GM19438 (cell line): ENCODE measurements around the gene HNF4A.
"Not testable (repeated sequence)": the region's sequence is repeated elsewhere in the genome, so short reads cannot be mapped to it uniquely, and the experiment has no call there.

Source experiments
- ATAC-seq: cut with Tn5 transposase; IDR thresholded peaks from one replicate; pipeline ENCODE4 v1.9.1; 2021; ENCODE audit warnings: low read depth; ENCODE audit not compliant: unreplicated experiment

The HNF4A gene

DNA sequence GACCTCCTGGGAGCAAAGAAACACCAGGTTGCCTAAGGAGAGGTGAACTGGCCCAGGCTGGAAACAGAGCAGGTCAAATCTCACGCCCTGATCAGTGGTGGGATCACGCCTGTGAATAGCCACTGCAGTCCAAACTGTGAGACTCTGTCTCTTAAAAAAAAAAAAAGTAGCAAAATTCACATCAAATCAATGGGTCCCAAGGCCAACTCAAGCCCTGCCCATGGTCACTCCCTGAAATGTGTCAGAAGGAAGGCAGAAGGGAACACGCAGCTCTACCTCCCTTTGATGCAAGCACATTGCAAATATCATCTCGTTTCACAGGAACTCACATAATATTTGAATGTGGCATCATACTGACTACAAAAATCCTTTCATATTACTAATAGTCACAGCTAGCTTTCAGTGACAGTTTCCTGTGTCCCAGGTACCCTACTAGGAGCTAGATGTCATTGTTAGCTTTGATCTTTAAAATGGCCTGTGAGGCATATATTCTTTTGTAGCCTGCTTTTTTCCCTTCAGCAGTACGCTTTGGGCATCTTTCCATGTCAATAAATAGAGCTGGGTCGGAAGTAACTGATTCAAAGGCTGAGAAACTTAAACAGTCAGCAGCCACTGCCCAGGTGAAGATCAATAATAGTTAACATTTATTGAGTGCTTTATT is 105.8 kb downstream of the HNF4A start:
- ATAC-seq = no peak

DNA sequence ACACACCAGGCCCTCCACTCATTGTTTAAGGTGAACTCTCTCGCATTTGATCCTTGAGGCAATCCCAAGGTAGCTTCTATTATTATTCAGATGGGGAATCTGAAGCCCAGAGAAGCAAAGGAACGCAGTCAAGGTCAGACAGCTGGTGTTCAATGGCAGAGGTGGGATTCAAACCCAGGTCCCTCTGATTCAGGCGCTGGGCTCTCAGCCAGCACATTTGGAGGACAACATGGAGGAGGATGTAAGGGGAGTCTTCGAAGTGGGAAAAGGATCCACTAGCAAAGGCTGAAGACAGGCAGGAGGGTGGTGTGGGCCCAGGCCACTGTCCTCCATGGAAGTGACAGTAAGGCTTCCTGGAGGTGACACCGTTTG is 106.3 kb downstream of the HNF4A start:
- ATAC-seq = no peak

DNA sequence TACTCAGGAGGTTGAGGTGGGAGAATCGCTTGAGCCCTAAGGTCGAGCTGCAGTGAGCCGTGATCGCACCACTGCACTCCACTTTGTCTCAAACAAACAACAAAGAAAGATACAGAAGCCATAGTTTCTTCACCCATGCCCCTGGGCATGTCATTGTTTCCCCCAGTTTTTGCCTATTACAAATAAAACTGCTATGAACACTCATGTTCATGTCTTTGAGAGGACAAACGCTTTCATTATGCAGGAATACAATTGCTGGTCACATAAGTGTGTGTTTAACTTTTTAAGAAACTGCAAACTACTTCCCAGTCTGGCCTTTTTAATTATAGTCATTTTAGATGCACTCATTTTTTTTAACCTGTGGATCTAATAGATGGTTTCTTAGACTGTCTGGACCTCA is 108.0 kb downstream of the HNF4A start:
- ATAC-seq = no peak

DNA sequence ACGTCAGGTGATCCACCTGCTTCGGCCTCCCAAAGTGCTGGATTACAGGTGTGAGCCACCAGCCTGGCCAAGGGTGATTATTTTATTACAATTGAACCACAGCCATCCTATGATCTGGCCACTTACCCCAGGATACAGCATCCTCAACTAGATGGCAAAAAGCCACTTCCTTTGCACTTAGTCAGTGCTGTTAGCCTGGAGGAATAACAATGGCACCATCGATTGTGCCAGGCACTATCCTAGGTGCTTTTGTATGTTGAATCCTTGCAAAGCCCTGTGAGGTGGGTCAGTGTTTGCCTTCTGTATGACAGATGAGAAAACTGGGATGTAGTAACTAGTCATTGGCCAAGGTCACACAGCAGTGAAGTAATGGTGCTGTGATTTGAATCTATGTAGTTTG is 109.0 kb downstream of the HNF4A start:
- no peak for ATAC-seq

DNA sequence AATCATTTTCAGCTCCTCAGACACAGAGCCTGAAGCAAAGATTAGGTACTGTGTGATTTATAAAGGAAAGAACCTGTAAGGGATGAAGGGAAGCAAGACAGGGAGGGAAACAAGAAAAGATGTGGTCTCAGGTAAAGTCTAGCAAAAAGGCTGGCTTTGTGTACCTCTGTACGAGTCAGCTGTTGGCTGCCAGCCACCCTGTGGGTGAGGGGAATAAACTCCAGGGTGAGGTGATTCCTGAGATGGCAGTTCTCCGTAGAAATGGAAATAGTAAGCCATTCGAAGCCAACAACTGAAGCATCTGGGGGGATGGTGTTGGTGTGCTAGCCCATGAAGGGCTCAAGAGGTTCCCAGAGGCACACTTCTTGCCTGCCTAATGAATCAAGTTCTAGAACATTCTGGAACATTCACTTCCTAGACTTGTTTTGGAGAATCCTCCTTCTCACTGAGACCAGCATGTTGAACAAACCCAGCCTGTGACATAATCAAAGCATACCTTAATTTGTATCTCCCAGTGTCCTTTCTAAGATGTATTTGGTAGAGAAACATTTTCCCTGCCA is 109.6 kb downstream of the HNF4A start:
- ATAC-seq = no peak

DNA sequence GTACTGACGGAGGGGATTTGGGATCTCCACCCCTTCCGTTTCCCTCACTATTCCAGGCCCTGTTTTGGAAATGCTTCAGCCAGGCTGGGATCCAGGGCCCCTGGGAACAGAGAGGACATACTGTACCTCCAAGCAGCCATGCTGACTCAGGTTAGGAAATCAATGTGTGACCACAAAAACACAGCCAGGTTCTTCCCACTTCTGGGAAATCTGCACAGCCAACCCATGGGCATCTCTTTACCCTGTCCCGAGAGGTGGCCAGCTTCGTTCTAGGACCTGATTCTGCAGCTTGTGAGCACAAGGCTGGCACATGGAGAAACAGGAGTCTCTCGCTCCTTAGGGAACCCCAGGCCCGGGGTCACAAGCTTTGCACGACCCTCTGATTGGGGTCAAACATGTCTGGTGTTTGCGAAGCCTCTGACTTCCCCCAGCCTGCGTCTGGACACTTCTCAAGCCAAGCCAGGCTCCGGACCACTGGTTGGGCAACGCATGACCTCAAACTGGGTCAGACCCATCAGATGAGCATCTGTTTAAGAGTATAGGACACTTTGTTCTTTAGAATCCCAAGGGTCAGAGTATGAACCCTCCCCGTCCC is 111.9 kb downstream of the HNF4A start:
- ATAC-seq = no peak

DNA sequence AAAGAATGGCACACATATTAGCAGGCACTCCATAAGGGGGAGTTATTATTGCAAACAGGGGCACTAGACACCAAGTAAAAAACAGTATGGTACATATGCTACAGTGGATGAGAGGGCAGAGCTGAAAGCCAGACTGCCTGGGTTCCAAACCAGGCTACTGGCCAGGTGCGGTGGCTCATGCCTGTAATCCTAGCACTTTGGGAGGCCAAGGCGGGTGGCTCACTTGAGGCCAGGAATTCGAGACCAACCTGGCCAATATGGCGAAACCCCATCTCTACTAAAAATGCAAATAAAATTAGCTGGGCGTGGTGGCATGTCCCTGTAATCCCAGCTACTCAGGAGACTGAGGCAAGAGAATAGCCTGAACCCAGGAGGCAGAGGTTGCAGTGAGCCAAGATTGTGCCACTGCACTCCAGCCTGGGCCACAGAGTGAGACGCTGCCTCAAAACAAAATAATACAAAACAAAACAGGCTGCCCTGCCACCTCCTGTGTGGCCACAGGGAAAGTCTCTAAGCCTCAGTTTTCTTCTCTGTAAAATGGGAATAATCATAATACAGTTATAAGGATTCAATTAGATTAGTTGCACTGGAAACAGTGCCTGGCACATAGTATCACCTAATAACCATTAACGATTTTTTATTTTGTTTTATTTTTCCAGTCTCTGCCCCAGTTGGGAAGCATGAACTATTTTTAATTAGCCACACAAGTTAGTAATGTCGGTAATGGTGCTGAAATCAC is 112.7 kb downstream of the HNF4A start:
- no peak for ATAC-seq

DNA sequence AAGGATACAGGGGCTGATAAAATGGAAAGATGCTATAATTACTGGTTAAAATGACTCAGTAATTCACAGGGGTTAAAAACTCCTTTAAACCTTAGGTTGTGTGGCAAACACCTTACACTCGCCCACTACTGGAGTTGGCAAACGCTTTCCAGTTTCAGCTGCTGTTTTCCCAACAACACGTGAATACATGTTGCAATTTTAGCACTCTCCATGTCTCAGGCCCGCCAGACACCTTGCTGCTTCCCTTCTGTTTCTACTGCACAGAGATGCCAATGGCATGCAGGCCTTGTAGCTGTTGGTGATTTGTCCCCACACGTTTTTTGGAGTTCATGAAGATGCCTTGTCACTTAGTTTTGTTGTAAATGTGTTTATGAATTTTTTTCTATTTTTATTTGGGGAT is 114.8 kb downstream of the HNF4A start:
- no peak for ATAC-seq

DNA sequence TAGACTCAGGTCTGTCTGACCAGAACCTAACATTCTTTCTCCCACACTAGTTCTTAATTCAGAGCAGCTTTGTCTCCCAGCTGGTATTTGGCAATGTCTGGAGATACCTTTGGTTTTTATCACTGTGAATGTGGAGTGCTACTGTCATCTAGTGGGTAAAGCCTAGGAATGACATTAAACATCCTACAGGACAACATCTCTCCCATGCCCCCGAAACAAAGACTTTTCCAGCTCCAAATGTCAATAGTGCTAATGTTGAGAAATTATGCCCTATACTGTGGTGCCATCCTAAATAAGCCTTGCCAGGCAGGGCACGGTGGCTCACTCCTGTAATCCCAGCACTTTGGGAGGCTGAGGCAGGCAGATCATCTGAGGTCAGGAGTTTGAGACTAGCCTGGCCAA is 116.0 kb downstream of the HNF4A start:
- no peak for ATAC-seq

DNA sequence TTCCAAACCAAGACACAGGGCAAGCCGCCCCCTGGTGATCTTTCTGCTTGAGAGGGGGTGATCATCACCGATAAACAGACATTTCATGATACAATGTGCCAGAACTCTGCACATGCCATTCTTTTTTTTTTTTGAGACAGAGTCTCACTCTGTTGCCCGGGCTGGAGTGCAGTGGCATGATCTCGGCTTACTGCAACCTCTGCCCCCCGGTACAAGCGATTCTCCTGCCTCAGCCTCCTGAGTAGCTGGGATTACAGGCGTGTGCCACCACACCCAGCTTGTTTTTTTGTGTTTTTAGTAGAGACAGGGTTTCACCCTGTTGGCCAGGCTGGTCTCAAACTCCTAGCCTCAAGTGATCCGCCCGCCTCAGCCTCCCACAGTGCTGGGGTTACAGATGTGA is 116.8 kb downstream of the HNF4A start:
- ATAC-seq = not testable (repeated sequence)

DNA sequence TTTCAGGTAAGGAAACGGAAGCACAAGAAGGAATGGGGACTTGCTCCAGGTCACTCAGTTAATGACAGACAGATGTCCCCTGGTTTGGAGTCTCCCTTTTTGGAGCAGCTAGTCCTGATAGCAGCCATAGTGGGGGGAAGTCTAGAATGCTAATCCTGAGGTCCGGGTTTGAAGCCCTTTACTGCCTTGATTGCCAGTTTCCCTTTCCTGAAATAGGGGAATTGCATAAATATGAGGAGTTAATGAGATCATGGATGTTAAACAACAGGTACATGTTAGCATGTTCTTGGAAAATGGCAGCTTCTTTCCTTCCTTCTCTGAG is 119.8 kb downstream of the HNF4A start:
- ATAC-seq = no peak

DNA sequence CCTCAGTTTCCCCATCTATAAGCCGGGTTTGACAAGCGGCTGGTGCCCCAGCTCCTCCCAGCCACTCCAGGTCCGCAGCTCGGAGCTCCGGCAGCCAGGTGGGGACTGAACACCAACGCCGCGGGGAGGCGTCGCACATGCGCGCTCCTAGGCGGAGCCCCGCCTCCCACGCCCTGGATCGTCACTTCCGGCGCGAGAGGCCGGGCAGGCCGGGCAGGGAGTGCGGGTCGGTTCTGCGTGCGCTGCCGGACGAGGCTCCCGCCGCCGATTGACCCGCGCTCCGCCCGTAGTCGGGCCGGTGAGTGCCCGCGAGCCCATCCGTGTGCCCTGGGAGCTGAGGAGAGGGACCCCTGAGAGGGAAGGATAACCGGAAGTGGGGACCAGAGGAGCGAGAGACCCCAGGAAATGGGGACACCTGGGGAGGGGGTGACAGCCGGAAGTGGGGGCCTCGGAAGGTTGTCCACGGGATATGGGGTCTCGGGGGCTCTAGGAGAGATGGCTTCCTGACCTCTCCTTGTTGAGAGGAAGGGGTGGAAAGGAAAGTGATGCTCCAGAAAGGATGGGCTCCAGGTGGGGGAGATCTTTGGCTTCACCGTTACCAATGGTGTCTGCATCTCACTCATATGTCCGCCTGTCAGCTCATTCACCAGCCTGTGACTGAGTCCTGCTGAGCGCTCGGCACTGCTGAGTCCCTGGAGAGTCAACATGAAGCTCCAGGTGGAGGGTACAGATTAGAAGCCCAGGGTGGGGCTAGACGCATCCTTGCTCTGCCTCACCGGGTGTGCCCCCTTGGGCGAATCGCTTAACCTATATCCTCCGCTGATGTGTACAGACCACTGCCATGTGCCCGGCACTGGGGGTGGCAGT is 120.4 kb downstream of the HNF4A start, which contains the start of gene TTPAL:
Gene TTPAL (plus strand): TSS at position 181 of the 867 bp plus-strand sequence. CDS start 4,126 bp downstream, outside the sequence.
- peak; percentile 91 for ATAC-seq

DNA sequence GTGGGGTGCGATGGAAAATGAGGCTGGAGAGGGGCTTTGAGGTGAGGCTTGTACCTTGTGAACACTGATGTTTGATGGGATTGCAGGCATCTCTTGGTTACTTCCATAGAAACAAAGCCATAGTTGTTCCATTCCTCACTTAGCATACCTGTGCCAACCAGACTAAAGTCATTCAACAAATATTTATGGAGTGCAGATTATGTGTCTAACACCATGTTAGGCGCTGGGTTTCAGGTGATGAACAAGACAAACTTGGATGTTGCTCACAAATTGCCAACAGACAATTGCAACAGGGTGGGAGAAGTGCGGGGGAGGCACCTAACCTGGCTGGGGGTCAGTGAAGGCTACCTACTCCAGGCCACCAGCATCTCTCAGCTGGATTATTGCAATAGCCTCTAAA is 121.7 kb downstream of the HNF4A start:
- ATAC-seq = no peak

DNA sequence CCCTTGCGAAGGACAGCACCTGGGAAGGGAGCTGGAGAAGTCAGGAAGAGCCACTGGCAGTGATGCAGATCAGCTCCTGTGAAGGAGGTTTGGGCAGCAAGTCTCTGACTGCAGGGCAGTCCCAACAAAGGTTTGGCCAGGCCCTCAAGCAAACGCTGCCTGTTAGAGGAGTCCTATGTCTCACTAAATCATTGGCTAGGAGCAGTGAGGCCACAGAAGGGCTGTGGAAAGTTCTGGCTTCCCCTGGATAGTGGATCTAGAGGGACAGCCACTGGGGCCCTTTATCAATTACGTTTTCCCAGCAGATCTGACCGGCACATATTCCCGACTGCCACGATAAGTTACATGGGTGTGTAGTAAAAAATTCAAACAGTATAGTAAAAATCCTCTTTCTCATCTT is 122.7 kb downstream of the HNF4A start:
- ATAC-seq = no peak

DNA sequence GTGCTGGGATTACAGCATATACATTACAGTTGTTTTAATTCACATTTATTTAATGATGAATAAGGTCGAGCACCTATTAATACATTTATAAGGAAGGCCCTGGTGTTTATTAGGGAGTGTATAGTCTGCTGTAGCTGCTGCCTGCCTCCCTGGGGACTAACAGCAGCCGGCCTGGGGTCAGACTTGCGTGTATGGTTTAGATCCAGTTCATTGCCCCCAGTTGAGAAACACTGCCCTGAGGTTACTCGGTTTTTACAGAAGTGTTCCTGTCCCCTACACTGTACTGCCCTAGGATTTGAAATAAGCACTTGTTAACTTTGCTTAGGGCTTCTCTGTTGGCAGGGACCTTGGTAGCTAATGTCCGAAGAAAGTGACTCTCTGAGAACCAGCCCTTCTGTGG is 124.1 kb downstream of the HNF4A start:
- peak; percentile 41 for ATAC-seq

DNA sequence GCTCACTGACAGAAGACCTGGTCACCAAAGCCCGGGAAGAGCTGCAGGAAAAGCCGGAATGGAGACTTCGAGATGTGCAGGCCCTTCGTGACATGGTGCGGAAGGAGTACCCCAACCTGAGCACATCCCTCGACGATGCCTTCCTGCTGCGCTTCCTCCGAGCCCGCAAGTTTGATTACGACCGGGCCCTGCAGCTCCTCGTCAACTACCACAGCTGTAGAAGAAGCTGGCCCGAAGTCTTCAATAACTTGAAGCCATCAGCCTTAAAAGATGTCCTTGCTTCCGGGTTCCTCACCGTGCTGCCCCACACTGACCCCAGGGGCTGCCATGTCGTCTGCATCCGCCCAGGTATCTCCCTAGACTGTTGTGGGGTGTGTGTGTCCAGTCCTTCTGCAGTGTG is 124.6 kb downstream of the HNF4A start:
- no peak for ATAC-seq

DNA sequence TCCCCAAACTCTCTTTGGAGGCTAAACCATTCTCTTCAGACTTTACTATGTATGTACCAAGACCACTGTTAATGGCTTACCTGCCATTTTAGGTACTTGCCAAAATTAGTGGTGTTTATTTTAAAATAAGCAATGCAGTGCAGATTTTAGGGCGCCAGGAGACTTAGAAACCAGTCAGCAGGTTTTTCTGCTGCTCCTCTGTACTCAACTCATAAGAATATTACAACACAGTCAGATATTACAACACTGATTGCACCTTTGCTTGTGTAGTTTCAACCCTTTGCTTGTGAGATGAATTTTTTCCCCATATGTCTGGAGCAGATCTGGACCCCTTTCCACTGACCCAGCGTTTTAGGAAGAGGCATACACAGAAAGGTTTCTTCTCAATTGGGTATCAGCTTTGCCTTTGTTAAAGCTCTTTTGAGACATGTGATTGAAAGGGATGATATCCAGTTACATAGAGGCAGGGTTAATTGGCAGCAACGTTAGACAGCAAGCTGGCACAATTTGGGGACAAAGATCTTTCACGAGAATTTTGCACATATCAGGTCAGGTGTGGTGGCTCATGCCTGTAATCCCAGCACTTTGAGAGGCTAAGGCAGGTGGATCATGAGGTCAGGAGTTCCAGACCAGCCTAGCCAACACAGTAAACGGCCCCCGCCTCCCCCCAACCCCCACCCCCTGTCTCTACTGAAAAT is 126.4 kb downstream of the HNF4A start:
- no peak for ATAC-seq

DNA sequence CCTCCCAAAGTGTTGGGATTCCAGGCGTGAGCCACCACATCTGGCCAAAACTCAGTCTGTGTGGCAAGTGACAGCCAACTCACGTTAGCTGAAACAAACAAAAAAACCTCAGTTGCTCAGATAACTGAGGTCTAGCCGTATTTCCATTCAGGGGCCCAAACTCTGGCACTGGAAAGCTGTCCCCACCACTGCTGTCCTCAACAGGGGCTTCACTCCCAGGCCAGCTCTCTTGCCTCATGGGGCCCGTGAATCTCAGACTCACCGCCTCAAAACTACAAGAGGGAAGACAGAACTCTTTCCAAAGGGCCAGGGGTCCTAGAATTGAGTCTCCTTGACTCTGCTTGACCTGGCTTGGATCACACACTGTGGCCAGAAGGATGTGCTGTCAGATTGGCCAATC is 127.6 kb downstream of the HNF4A start:
- no peak for ATAC-seq
